ENCODE results near the gene CAPZB.

Gene CAPZB

DNA sequence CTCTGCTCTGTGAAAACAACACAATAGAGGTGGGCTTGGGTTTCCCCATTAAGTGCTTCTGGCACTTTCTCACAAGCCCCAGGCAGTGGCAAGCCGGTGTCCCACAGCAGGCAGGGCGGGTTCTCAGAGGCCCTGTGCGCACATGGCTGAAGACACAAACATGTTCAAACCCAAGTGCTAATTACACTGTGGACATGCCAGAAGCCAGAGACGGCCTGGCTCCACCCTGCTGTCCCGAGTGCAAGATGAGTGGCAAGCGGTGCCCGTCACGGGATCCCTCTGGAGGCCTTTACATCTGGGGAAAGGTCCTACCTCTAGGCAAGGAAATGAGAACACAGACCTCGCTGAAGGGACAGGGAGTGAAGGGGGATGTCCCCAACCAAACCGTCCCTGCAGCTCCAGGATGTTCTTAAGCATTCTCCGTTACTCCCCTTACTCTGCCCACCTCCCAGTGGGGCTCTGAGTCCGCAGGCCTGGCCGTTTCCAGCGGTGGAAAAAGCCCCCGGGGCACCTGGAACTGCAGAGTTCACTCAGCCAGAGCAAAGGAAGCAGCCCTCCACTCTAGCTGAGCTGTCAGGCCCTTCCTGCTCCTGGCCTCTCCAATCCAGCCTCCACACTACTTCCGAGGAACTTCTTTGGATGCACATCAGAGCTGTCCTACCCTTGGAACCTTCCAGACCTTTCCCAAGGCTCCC, 115.8 kb downstream of the CAPZB start:
- H3K4me3 ChIP-seq (ENCODE audit: low read depth, low read length) = no peak overlapping the region
- TF ChIP-seq, protein P1, sequence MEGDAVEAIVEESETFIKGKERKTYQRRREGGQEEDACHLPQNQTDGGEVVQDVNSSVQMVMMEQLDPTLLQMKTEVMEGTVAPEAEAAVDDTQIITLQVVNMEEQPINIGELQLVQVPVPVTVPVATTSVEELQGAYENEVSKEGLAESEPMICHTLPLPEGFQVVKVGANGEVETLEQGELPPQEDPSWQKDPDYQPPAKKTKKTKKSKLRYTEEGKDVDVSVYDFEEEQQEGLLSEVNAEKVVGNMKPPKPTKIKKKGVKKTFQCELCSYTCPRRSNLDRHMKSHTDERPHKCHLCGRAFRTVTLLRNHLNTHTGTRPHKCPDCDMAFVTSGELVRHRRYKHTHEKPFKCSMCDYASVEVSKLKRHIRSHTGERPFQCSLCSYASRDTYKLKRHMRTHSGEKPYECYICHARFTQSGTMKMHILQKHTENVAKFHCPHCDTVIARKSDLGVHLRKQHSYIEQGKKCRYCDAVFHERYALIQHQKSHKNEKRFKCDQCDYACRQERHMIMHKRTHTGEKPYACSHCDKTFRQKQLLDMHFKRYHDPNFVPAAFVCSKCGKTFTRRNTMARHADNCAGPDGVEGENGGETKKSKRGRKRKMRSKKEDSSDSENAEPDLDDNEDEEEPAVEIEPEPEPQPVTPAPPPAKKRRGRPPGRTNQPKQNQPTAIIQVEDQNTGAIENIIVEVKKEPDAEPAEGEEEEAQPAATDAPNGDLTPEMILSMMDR (IDR thresholded peaks at IDR 0.05; ENCODE audit: low read depth, low read length, missing control alignments) = no peak
- in situ Hi-C loops (cut with HindIII; ENCODE audit: low sequenced_read_pairs) = no loop called here
- no peak for DNase-seq (ENCODE audit: low read depth)

GRCh38 chr1:19368964-19369363, 116.4 kb downstream of the CAPZB start:
- no peak overlapping the region for H3K4me3 ChIP-seq (ENCODE audit: low read depth, low read length)
- in situ Hi-C loops (cut with HindIII; ENCODE audit: low sequenced_read_pairs) = no loop called here
- TF ChIP-seq, protein P1 (IDR thresholded peaks at IDR 0.05; ENCODE audit: low read depth, low read length, missing control alignments) = no peak
- no peak for DNase-seq (ENCODE audit: low read depth)

GRCh38 chr1:19368050-19368449, 117.3 kb downstream of the CAPZB start:
- DNase-seq (ENCODE audit: low read depth) = no peak
- TF ChIP-seq, protein P1 (IDR thresholded peaks at IDR 0.05; ENCODE audit: low read depth, low read length, missing control alignments) = no peak
- in situ Hi-C loops (cut with HindIII; ENCODE audit: low sequenced_read_pairs) = no loop called here
- no peak overlapping the region for H3K4me3 ChIP-seq (ENCODE audit: low read depth, low read length)

GRCh38 chr1:19367584-19368041, 117.7 kb downstream of the CAPZB start:
- peak; percentile 34 for DNase-seq (ENCODE audit: low read depth)
- in situ Hi-C loops (cut with HindIII; ENCODE audit: low sequenced_read_pairs) = no loop called here
- TF ChIP-seq, protein P1 (IDR thresholded peaks at IDR 0.05; ENCODE audit: low read depth, low read length, missing control alignments) = no peak
- no peak overlapping the region for H3K4me3 ChIP-seq (ENCODE audit: low read depth, low read length)

- TF ChIP-seq, protein P1 (IDR thresholded peaks at IDR 0.05; ENCODE audit: low read depth, low read length, missing control alignments) = no peak
- H3K4me3 ChIP-seq (ENCODE audit: low read depth, low read length) = no peak overlapping the region
- in situ Hi-C loops (cut with HindIII; ENCODE audit: low sequenced_read_pairs) = no loop called here
- DNase-seq (ENCODE audit: low read depth) = no peak
Measured at GRCh38 chr1:19366599-19367536, 118.5 kb downstream of the CAPZB start.

- TF ChIP-seq, protein P1 (IDR thresholded peaks at IDR 0.05; ENCODE audit: low read depth, low read length, missing control alignments) = no peak
- in situ Hi-C loops (cut with HindIII; ENCODE audit: low sequenced_read_pairs) = no loop called here
- H3K4me3 ChIP-seq (ENCODE audit: low read depth, low read length) = no peak overlapping the region
- no peak for DNase-seq (ENCODE audit: low read depth)
Measured at GRCh38 chr1:19365721-19366120, 119.6 kb downstream of the CAPZB start.

All from astrocyte of the cerebellum (primary cell).